CD4-positive, alpha-beta T cell treated with Interleukin-6 at 100 ng/mL for 8 hours (primary cell): Measurements from ENCODE around the gene LIPG.

Experiments used
- DNase-seq: peaks from one replicate; pipeline ENCODE4 v3.0.0-alpha.2; 2020; ENCODE audit warnings: mixed read lengths, low spot score

The LIPG gene

GRCh38 chr18:49638891-49639557 is 77.2 kb downstream of the LIPG start:
- no peak for DNase-seq

GRCh38 chr18:49639643-49640391 is 78.0 kb downstream of the LIPG start:
- DNase-seq: no peak

GRCh38 chr18:49640741-49641140 is 78.9 kb downstream of the LIPG start:
- no peak for DNase-seq

- DNase-seq: no peak
These were observed 83.3 kb downstream of the LIPG start for GRCh38 chr18:49645196-49645595.

GRCh38 chr18:49645841-49646351 is 84.0 kb downstream of the LIPG start:
- no peak for DNase-seq

- DNase-seq: no peak
These were observed 85.0 kb downstream of the LIPG start for GRCh38 chr18:49646873-49647272.

- DNase-seq: no peak
These were observed 85.8 kb downstream of the LIPG start for GRCh38 chr18:49647496-49648168.

GRCh38 chr18:49648326-49648725 is 86.5 kb downstream of the LIPG start:
- DNase-seq: no peak
